AG04450 (cell line): ENCODE results near the gene PARS2. TPM values are rescaled to one million over a fixed set of nuclear protein-coding genes. Genes with fewer than 3 reads are reported as not detected.

Experiments used
- CTCF ChIA-PET: fragments of 300-600, 350-600 bp; formaldehyde crosslinking; extraction: SDS; loops from one replicate; lab custom pipeline; 2022; ENCODE audit warnings: antibody characterized with exemption, inconsistent platforms; lab: Charles Lee
- POLR2A ChIA-PET: fragments of 350-600 bp; formaldehyde crosslinking; extraction: SDS; loops from one replicate; lab custom pipeline; 2021; ENCODE audit warnings: antibody characterized with exemption, inconsistent platforms; lab: Yijun Ruan, JAX
- DNase-seq: peaks from one replicate; pipeline ENCODE4 v3.0.0-alpha.2; 2011; ENCODE audit warnings: low read depth, low spot score
- H3K27ac ChIP-seq: one replicate; pipeline ENCODE4 v1.5.1; 2012; ENCODE audit warnings: low read depth, low read length, control low read depth
- H3K27me3 ChIP-seq: one replicate; pipeline ENCODE4 v1.6.0; 2012; ENCODE audit warnings: low read length; ENCODE audit not compliant: control insufficient read depth, insufficient read depth
- H3K4me3 ChIP-seq: 2 replicates; pipeline ENCODE4 v1.5.1; 2011; ENCODE audit warnings: mild to moderate bottlenecking, low read depth, low read length, control low read depth
- H3K9me3 ChIP-seq: 2 replicates; pipeline ENCODE4 v1.5.1; 2012; ENCODE audit warnings: low read length; ENCODE audit not compliant: control insufficient read depth, insufficient read depth
- polyA plus RNA-seq: library from polyadenylated mRNA; depleted of rRNA; stranded (reverse); fragments of >200 nt; gene quantifications from 2 replicates; pipeline ENCODE4 v1.2.3, GENCODE V29; 2011
- TF ChIP-seq, protein P1 (sequence below): IDR thresholded peaks from 2 replicates; pipeline ENCODE4 v1.5.1; 2011; ENCODE audit warnings: low read depth, low read length, control low read depth, inconsistent platforms

PARS2 gene
- polyA plus RNA-seq, 1 experiment = 4.2 TPM

DNA sequence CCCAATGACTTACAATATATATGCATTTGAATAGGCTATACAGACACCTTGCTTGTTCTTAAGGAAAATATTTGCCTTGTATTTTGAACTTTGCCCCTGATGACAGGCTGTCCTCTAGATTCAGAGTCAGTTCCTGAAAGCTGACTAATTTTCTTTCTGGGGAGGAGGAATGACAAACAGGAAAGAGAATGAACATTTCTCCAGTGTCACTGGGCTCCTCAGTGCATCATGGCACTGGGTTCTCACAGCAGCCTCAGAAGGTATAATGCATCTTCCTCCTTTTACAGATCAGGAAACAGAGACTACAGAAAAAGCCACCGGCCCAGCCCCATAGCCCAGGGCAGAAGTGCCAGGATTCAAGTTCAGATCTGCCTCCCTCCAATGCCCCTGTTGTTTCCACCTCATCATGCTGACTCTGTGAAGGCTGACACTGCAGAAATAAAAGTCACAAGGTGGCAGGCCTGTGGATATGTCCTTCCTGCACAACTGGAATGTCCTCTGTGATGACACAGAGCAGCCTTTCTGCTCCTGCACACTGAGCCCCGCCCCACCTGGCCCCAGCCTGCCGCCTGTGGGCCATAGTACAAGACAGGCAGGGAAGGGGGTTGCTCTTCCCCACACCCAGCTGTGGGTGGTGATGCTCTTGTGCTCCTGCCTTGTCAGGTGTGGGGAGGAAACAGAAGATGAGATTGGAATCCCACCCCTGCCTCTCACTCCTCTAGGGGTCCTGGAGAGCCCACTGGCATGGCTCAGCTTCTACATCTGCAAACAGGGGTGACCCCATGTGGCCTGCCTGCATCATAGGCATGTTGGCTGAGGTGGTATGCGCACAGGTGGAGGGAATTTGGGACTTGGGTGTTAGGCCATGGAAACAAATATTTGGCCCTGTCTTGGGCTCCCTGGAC, 30.4 kb upstream of the PARS2 start:
- POLR2A ChIA-PET = no interaction called here
- Histone ChIP-seq H3K4me3 (no peak overlapping the region), H3K27me3 (peaks cover 20% of the 10 kb centered on the region), H3K27ac (no peak overlapping the region), H3K9me3 (peaks cover 8% of the 10 kb centered on the region)
- no peak for DNase-seq
- CTCF ChIA-PET = no interaction called here
- TF ChIP-seq, protein P1, sequence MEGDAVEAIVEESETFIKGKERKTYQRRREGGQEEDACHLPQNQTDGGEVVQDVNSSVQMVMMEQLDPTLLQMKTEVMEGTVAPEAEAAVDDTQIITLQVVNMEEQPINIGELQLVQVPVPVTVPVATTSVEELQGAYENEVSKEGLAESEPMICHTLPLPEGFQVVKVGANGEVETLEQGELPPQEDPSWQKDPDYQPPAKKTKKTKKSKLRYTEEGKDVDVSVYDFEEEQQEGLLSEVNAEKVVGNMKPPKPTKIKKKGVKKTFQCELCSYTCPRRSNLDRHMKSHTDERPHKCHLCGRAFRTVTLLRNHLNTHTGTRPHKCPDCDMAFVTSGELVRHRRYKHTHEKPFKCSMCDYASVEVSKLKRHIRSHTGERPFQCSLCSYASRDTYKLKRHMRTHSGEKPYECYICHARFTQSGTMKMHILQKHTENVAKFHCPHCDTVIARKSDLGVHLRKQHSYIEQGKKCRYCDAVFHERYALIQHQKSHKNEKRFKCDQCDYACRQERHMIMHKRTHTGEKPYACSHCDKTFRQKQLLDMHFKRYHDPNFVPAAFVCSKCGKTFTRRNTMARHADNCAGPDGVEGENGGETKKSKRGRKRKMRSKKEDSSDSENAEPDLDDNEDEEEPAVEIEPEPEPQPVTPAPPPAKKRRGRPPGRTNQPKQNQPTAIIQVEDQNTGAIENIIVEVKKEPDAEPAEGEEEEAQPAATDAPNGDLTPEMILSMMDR = no peak

DNA sequence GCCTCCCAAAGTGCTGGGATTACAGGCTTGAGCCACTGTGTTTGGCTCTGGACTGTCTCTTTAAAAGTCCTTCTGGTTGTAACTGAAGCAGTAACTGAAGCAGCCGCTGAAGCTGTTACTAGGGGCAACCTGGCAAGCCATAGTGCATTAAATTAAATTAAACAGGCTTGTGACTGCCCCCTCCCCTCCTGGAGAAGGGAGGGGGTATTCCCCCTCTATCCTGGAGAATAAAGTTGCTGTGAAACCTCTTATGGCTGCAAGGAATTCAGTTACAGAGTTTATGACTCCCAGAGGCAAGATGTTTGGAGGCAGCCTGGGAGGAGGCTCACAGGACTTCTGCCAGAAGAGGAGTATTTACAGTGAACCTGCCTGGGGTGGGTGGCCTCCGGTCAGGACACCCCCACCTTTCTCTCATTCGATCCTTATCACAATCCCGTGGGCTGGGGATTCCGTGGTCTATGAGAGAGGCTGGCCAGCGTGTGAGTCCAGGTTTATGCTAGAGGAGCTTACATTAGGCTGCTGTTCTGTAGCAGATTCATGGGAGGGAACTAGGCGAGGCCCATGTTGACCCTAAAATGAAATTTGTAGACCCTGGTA, 28.5 kb upstream of the PARS2 start:
- ChIA-PET CTCF (interaction anchor here (0.5 to 1.4 kb wide), 8 partner anchors 9 to 741 kb away, joined by 3 to 4 read pairs (median 3); no protein-coding TSS in a partner anchor), POLR2A (no interaction called here)
- Histone ChIP-seq H3K9me3 (peaks cover 8% of the 10 kb centered on the region), H3K27ac (no peak overlapping the region), H3K27me3 (peaks cover 18% of the 10 kb centered on the region), H3K4me3 (no peak overlapping the region)
- TF ChIP-seq, protein P1 = no peak
- no peak for DNase-seq

DNA sequence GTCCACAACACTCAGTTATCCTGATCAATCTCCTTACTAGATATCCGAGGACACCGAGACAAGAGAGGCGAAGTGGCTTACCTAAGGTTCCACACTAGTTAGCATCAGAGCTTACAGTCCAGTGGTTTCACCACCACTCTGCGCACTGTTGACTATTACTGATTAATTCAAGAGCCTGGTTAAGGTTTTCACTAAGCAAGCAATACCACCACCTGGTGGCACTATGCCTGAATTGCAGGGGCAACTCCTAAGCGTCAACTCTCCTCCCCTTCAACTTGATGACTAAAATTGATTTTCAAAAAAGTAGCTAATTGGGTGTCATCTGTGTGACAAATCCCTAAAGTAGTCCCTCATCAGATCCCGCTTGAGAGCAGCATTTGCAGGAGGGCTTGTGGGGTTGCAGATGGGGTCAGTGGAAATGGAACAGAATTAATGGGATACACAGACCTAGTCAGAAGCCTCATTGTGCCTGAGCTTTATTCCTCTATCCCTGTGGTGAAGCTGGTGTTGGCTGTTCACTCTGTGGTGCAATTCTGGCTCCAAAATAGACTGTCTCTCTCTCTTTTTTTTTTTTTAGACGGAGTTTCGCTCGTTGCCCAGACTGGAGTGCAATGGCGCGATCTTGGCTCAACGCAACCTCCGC, 27.7 kb upstream of the PARS2 start:
- Histone ChIP-seq H3K27me3 (peaks cover 22% of the 10 kb centered on the region), H3K9me3 (peaks cover 8% of the 10 kb centered on the region), H3K4me3 (no peak overlapping the region), H3K27ac (no peak overlapping the region)
- ChIA-PET CTCF (interaction anchor here (0.5 to 1.4 kb wide), 7 partner anchors 8 to 740 kb away, joined by 3 to 10 read pairs (median 3); no protein-coding TSS in a partner anchor), POLR2A (no interaction called here)
- DNase-seq = no peak
- TF ChIP-seq, protein P1 = peak; percentile 61

DNA sequence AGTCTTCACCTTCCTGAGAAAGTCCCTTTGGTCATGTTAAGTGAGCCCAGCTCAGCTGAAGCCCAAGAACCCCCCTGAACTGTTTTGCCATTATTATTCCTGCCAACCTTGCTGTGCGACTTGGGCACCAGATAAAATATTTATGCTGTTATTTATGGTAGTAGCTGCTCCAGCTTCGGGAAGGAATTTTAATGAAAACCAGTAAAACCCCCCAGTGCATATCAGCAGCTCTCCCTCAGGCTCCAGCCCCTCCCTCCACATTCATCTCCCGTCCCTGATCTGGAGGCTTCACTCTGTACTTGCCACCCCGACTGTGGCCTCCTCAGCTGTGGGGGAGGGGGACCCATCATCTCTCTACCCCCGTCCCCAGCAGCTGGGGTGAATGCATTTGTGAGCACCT, 24.1 kb upstream of the PARS2 start:
- Histone ChIP-seq H3K27ac (no peak overlapping the region), H3K27me3 (peaks cover 28% of the 10 kb centered on the region), H3K9me3 (peaks cover 8% of the 10 kb centered on the region), H3K4me3 (no peak overlapping the region)
- ChIA-PET CTCF (no interaction called here), POLR2A (no interaction called here)
- DNase-seq = no peak
- TF ChIP-seq, protein P1 = no peak

DNA sequence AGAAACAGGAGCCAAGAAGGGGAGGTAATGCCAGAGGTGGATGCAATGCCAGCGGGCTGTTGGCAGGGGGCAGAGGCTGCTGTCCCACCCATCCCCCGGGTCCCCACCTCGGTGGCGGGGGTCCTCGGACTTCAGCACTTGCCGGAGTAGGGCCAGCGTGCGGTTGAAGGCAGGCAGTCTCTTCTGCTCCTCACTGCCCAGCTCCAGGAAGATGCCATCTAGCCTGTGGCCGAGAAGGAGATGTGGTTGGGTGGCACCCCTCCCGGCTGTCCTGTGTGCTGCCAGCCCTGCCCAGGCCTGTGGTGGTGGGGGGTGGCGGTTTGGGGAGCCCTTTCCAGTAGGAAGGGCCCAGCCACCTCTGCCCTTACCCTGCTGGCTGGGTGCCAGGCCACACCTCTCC, 23.3 kb upstream of the PARS2 start:
- no peak overlapping the region for H3K4me3 ChIP-seq
- CTCF ChIA-PET = no interaction called here
- TF ChIP-seq, protein P1 = no peak
- DNase-seq = no peak
- H3K27ac ChIP-seq = no peak overlapping the region
- peaks cover 32% of the 10 kb centered on the region for H3K27me3 ChIP-seq
- POLR2A ChIA-PET = no interaction called here
- H3K9me3 ChIP-seq = peaks cover 8% of the 10 kb centered on the region
